ENCODE measurements around the gene BRSK2. TPM values are rescaled to one million over a fixed set of nuclear protein-coding genes. Genes with fewer than 3 reads are reported as not detected.

The BRSK2 gene
- total and polyA plus RNA-seq, 2 experiments from 2014 or later: 0.11 TPM; not detected in 1

GRCh38 chr11:1499899-1500298 is 110.2 kb downstream of the BRSK2 start:
- Histone ChIP-seq H3K9me3 (ENCODE audit: low read depth) (no peaks in the 10 kb centered on the region), H3F3A (ENCODE audit: insufficient read depth) (no peaks in the 10 kb centered on the region), H4K20me1 (ENCODE audit: insufficient read depth) (peaks cover 31% of the 10 kb centered on the region; the same call in 1 of the 2 replicates), H3K36me3 (ENCODE audit: low read depth) (no peaks in the 10 kb centered on the region), H3K9ac (no peak overlapping the region), H3K9me2 (ENCODE audit: insufficient read depth) (no peaks in the 10 kb centered on the region), H3K27me3 (replicated peaks; ENCODE audit: insufficient read depth) (no peaks in the 10 kb centered on the region), H3K4me1 (ENCODE audit: insufficient read depth) (no peaks in the 10 kb centered on the region), H2AFZ (no peak overlapping the region), H3K4me3 (no peak overlapping the region), H3K4me2 (ENCODE audit: unreplicated experiment) (no peak overlapping the region), H3K79me2 (ENCODE audit: insufficient read depth) (peaks cover 96% of the 10 kb centered on the region), H3K27ac (no peak overlapping the region)
- 93 to 95% methylated on average over 14 of the region's 14 CpGs for WGBS, 2 experiments (ENCODE audit: low coverage in 1 of 2, low lambda C conversion rate in 2 of 2, missing lambda C conversion rate in 2 of 2)
- in situ Hi-C loops (cut with MboI): no loop called here
- TF ChIP-seq EZH2 (IDR thresholded peaks at IDR 0.05; ENCODE audit: insufficient read depth, poor library complexity, severe bottlenecking): no peak
- TF ChIP-seq EZH2phosphoT487 (IDR thresholded peaks at IDR 0.05; ENCODE audit: insufficient read depth, low read depth): no peak
- DNase-seq: no peak

GRCh38 chr11:1500466-1501420 is 111.0 kb downstream of the BRSK2 start:
- in situ Hi-C loops (cut with MboI): no loop called here
- H3K4me1 ChIP-seq (ENCODE audit: insufficient read depth): no peaks in the 10 kb centered on the region
- no peaks in the 10 kb centered on the region for H3F3A ChIP-seq (ENCODE audit: insufficient read depth)
- no peaks in the 10 kb centered on the region for H3K27me3 ChIP-seq (replicated peaks; ENCODE audit: insufficient read depth)
- H3K79me2 ChIP-seq (ENCODE audit: insufficient read depth): peaks cover 96% of the 10 kb centered on the region
- DNase-seq: no peak
- TF ChIP-seq EZH2 (IDR thresholded peaks at IDR 0.05; ENCODE audit: insufficient read depth, poor library complexity, severe bottlenecking) (no peak), EZH2phosphoT487 (IDR thresholded peaks at IDR 0.05; ENCODE audit: insufficient read depth, low read depth) (no peak)
- H3K9me2 ChIP-seq (ENCODE audit: insufficient read depth): no peaks in the 10 kb centered on the region
- H3K9ac ChIP-seq: no peak overlapping the region
- H3K27ac ChIP-seq: no peak overlapping the region
- H3K4me3 ChIP-seq: no peak overlapping the region
- peaks cover 31% of the 10 kb centered on the region; the same call in 1 of the 2 replicates for H4K20me1 ChIP-seq (ENCODE audit: insufficient read depth)
- H3K36me3 ChIP-seq (ENCODE audit: low read depth): no peaks in the 10 kb centered on the region
- no peak overlapping the region for H3K4me2 ChIP-seq (ENCODE audit: unreplicated experiment)
- 95 to 97% methylated on average over 28 of the region's 28 CpGs for WGBS, 2 experiments (ENCODE audit: low coverage in 1 of 2, low lambda C conversion rate in 2 of 2, missing lambda C conversion rate in 2 of 2)
- no peak overlapping the region for H2AFZ ChIP-seq
- no peaks in the 10 kb centered on the region for H3K9me3 ChIP-seq (ENCODE audit: low read depth)

- no peaks in the 10 kb centered on the region for H3K36me3 ChIP-seq (ENCODE audit: low read depth)
- H3K9ac ChIP-seq: no peak overlapping the region
- WGBS, 2 experiments (ENCODE audit: low coverage in 1 of 2, low lambda C conversion rate in 2 of 2, missing lambda C conversion rate in 2 of 2): 77 to 89% methylated on average over 20 to 25 of the region's 25 CpGs
- peaks cover 96% of the 10 kb centered on the region for H3K79me2 ChIP-seq (ENCODE audit: insufficient read depth)
- H2AFZ ChIP-seq: no peak overlapping the region
- no peaks in the 10 kb centered on the region for H3K27me3 ChIP-seq (replicated peaks; ENCODE audit: insufficient read depth)
- H3F3A ChIP-seq (ENCODE audit: insufficient read depth): no peaks in the 10 kb centered on the region
- no peak for DNase-seq
- H3K9me3 ChIP-seq (ENCODE audit: low read depth): no peaks in the 10 kb centered on the region
- in situ Hi-C loops (cut with MboI): no loop called here
- H3K4me2 ChIP-seq (ENCODE audit: unreplicated experiment): no peak overlapping the region
- no peak overlapping the region for H3K27ac ChIP-seq
- H3K4me1 ChIP-seq (ENCODE audit: insufficient read depth): no peaks in the 10 kb centered on the region
- H4K20me1 ChIP-seq (ENCODE audit: insufficient read depth): peaks cover 23% of the 10 kb centered on the region; the same call in 1 of the 2 replicates
- H3K9me2 ChIP-seq (ENCODE audit: insufficient read depth): no peaks in the 10 kb centered on the region
- H3K4me3 ChIP-seq: no peak overlapping the region
- TF ChIP-seq EZH2phosphoT487 (IDR thresholded peaks at IDR 0.05; ENCODE audit: insufficient read depth, low read depth) (no peak), EZH2 (IDR thresholded peaks at IDR 0.05; ENCODE audit: insufficient read depth, poor library complexity, severe bottlenecking) (no peak)
Measured at GRCh38 chr11:1501421-1502167, 111.9 kb downstream of the BRSK2 start.

GRCh38 chr11:1502168-1502953 is 112.6 kb downstream of the BRSK2 start:
- H3K9me3 ChIP-seq (ENCODE audit: low read depth): no peaks in the 10 kb centered on the region
- in situ Hi-C loops (cut with MboI): no loop called here
- peaks cover 96% of the 10 kb centered on the region for H3K79me2 ChIP-seq (ENCODE audit: insufficient read depth)
- H3K9me2 ChIP-seq (ENCODE audit: insufficient read depth): no peaks in the 10 kb centered on the region
- H3K4me3 ChIP-seq: no peak overlapping the region
- 91% methylated on average over 22 to 24 of the region's 24 CpGs for WGBS, 2 experiments (ENCODE audit: low coverage in 1 of 2, low lambda C conversion rate in 2 of 2, missing lambda C conversion rate in 2 of 2)
- H3F3A ChIP-seq (ENCODE audit: insufficient read depth): no peaks in the 10 kb centered on the region
- H3K36me3 ChIP-seq (ENCODE audit: low read depth): no peaks in the 10 kb centered on the region
- H3K27me3 ChIP-seq (replicated peaks; ENCODE audit: insufficient read depth): no peaks in the 10 kb centered on the region
- H3K9ac ChIP-seq: no peak overlapping the region
- H4K20me1 ChIP-seq (ENCODE audit: insufficient read depth): peaks cover 18% of the 10 kb centered on the region; the same call in 1 of the 2 replicates
- no peak overlapping the region for H3K4me2 ChIP-seq (ENCODE audit: unreplicated experiment)
- H2AFZ ChIP-seq: no peak overlapping the region
- no peaks in the 10 kb centered on the region for H3K4me1 ChIP-seq (ENCODE audit: insufficient read depth)
- TF ChIP-seq EZH2 (IDR thresholded peaks at IDR 0.05; ENCODE audit: insufficient read depth, poor library complexity, severe bottlenecking): no peak
- TF ChIP-seq EZH2phosphoT487 (IDR thresholded peaks at IDR 0.05; ENCODE audit: insufficient read depth, low read depth): no peak
- no peak overlapping the region for H3K27ac ChIP-seq
- DNase-seq: no peak

All from GM23248 (cell line).